HG02981 (cell line): ENCODE measurements around the gene C10orf105.

Experiments used
- ATAC-seq: cut with Tn5 transposase; IDR thresholded peaks from one replicate; pipeline ENCODE4 v1.9.1; 2021; ENCODE audit warnings: mild to moderate bottlenecking, moderate library complexity; ENCODE audit not compliant: unreplicated experiment

The C10orf105 gene

GRCh38 chr10:71717551-71717951 is 2.0 kb downstream of the C10orf105 start:
- ATAC-seq: no peak

- no peak for ATAC-seq
These were observed 2.5 kb downstream of the C10orf105 start for GRCh38 chr10:71717056-71717455.

DNA sequence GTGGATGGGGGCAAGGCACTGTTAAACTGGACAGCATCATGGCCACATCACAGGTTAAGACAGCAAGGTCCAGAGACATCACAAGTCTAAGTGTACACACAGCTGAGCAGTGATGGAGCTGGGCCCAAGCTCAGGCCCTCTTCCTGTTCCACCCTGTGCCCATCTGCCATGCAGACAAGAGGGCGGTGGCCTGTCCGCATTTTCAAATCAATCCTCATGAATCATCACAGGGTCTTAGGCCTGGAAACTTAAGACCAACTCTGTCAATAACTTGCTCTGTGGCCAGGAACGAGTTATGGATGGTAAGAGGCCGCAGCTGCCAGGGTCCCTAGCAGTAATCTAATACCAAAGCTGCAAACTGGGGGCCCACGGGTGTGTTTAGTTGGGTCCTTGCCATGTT is 3.2 kb downstream of the C10orf105 start:
- ATAC-seq: no peak

- ATAC-seq: no peak
These were observed 3.7 kb downstream of the C10orf105 start for GRCh38 chr10:71715860-71716259.

DNA sequence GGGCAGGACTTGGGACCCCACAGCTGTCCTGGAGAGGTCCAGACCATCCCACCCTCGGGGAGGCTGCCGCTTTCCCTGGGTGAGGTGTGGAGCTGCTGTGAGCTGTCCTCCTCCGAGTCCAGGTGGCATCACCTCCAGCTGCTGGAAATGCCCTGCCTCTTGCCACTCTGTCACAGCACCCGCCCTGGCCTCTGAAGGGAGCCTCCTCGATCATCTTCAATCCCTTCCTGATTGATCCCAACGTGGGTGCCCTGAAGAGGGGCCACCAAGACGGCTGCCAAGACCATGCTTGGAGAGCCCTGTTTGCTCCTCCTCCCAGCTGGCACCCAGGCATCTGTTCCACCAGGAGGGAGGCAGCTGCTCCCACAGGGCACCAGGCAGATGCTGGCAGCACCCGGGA is 4.6 kb downstream of the C10orf105 start:
- no peak for ATAC-seq

GRCh38 chr10:71714592-71714991 is 5.0 kb downstream of the C10orf105 start:
- ATAC-seq: no peak

DNA sequence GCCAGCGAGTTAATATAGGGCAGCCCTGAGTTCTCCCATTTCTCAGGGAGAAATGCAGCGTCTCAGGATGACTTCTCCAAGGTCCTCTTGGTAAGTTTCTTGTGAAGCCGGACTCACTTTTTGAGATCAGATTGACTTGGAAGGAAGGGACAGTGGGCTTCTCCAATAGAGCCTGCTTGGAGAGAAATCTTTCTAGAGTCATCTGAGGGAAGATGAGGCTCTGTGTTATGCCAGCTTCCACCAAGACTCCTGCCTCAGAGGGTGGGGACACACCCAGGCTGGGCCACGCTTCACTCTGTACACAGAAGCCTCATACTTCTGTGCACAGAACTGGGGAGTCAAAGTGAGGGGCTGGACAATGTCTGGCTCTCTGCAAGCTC is 5.6 kb downstream of the C10orf105 start:
- ATAC-seq: no peak

DNA sequence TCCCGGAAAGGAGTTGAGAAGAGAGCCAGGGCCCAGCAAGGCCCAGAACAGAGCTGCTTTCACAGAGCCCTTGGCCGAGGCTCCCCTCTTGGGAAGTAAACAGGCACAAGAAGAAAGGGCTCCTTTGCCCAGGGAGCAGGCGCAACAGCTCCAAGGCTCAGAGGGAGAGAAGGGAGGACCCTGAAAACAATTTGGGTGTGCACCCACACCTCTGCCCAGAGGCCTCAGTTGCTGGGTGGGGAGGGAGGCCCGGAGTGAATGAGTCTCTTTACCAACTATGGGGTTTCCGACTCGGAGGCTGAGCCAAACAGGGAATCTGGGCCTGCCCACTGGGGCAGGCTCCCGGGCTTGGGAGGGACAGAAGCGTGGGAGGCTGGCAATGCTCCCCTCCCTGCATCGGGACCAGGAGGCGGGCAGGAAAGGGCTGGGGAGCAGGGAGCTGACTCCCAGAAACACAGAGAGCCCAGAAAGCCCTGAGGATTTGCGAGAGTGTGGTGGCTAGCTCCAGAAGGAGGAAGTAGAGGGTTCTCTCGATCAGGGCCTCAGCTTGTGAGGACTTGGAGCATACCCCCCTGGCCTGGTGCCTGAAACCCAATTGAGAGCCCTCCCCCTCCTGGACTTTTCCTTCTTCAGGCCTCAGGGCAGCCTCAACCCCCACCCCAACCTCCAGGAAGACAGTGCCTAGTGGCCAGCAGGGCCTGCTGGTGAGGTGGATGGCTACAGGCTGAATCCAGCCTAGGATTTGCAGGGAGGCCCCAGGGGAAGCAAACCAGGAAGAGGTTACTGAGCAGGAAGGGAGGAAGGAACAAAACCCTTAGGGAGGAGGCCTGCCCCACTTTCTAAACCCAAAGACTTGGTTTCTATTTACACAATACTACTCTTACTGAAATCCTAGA is 6.2 kb downstream of the C10orf105 start:
- no peak for ATAC-seq

- ATAC-seq: no peak
These were observed 6.9 kb downstream of the C10orf105 start for GRCh38 chr10:71712572-71713134.

DNA sequence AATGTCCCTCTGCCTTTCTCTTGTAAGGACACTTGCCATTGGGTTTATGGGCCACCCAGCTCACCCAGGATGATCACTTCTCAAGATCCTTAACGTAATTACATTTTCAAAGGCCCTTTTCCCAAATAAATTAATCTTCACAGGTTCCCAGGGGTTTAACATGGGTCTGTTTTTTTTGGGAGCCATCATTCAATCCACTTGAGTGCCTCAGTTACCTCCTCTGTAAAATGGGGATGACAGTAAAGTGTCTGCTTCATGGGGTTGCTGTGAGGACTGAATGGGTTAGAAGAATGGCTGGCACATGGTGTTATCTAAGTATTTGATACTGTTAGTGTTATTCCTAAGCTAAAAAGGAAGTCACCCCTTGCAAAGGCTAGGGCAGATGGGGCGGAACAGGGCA is 7.4 kb downstream of the C10orf105 start:
- no peak for ATAC-seq

DNA sequence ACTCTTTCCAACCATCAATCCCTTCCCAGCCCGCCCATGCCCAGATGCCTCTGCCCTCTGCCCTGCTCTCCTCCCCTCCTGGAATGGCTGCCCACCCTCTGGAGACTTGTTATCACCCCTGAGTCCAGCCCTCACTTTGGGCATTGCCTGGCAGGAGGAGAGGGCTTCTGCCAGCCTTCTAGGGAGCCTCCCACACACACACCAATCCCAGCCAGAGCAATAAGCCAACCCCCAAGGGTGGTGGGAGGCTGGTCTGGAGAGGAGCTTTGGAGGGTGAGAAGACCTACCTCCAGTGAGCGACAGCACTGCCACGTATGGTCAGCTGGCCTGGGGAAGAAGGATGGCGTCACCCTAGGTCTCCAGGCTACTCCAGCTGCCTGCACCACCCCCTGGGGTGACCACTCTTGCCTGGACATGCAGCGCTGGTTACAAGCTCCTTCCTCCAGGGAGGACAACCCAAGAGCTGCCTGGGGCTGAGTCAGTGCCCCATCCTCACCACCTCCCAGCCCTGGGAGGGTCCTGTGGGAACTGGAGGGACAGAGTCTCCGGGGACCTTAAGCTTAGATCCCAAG is 8.4 kb downstream of the C10orf105 start:
- ATAC-seq: no peak

GRCh38 chr10:71710519-71710918 is 9.1 kb downstream of the C10orf105 start:
- ATAC-seq: no peak

DNA sequence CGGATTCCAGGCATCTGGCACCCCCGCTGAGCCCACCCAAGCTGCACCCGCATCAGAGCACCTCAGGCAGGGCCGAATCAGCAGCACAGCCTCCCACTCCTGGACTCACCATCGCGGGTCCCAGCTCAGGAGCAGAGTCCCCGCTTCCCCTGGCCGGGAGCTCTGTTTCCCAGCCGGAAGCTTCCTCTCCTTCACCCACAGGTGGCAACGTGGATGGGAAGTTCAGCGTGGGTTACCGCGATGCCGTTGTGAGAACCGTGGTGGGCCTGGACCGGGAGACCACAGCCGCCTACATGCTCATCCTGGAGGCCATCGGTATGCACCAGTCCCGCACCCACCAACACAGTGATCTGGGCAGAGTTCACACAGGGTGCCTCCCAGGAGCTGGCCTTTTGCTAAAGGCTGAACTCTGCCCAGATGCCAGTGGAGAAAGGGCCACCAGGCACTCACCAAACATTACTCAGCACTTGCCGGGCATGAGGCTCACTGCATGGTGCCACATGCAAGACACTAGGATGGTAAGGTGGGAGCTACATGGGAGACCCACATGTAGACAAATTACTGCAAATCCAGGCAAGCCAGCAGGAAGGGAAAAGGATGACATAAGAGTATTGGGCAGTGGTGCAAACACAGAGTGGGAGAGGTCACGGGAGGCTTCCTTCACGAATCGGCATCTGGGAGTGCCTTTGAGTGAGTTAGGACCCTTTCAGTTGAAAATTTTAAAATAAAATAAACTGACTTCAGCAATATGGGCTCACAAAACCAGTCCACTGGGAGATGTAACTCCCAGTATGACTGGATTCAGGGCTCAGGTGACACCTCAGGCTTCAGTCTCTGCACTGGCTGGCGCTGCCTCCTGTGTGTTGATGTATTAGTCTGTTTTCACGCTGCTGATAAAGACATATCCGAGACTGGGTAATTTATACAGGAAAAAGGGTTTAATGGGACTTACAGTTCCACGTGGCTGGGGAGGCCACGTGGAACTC is 10.4 kb downstream of the C10orf105 start:
- ATAC-seq: no peak

DNA sequence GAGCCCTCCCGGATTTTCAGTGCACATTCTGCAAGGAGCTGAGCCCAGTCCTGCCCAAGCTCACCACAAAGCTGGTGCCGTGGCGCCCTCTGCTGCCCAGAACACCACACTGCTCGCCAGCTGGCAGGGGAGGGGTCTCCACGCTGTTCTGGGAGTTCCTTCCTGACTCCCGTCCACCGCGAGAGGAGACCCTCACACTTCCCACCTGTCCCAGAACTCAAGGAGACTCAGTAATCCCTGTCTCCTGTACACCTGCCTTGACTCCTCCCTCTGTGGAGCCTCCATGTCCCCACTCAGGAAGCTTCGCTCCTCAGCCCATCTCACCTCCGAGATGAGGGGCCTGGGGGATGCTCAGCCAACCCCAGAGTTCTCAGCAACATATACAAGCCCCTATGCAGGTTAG is 11.3 kb downstream of the C10orf105 start:
- ATAC-seq: no peak

DNA sequence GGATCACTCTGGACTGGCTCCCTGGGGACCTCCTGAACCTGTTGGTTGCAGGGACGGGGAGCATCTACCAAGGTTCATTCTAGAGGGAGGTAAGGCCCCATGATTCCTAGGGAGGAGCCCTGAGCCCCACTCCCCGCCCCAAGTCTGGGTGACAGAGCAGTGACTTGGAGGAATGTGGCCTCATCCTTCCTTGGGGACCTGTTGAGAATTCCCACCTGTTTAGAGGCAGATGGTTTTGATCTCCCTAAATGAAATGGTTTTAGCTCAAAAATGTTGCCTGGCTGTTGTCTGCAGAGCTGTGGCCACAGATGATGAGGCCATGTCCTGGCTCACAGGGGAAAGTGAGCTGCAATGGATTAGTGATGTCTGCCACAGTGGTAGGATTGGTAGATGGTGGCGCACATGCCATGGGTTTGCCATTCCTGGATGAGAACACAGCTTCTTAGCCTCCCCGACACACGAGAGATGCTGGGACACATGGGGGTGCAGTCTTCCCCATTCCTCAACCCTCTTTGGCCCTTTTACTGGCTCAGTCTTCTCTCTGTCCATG is 12.3 kb downstream of the C10orf105 start:
- no peak for ATAC-seq

- no peak for ATAC-seq
These were observed 13.1 kb downstream of the C10orf105 start for GRCh38 chr10:71706216-71707121.

GRCh38 chr10:71705582-71705981 is 14.0 kb downstream of the C10orf105 start:
- no peak for ATAC-seq

DNA sequence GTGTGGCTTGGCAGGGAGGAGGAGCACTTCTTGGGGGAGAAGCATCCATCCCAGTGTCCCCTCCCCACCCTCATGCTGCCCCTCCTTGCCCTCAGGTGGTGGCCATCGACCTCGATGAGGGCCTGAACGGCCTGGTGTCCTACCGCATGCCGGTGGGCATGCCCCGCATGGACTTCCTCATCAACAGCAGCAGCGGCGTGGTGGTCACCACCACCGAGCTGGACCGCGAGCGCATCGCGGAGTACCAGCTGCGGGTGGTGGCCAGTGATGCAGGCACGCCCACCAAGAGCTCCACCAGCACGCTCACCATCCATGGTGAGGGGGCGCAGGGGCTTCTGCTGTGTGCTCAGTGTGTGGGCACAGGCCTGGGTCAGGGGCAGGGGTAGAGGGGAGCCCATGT is 14.8 kb downstream of the C10orf105 start:
- no peak for ATAC-seq

GRCh38 chr10:71703577-71703976 is 16.0 kb downstream of the C10orf105 start:
- ATAC-seq: no peak
